T follicular helper cell (primary cell): ENCODE results near the gene UBE2V1.
A peak's percentile ranks its signal among the peaks of the same experiment; 100 is the strongest.
"Not testable (repeated sequence)": the region's sequence is repeated elsewhere in the genome, so short reads cannot be mapped to it uniquely, and the experiment has no call there.

Source experiments
- DNase-seq: peaks from one replicate; pipeline ENCODE4 v3.0.0-alpha.2; 2020; ENCODE audit warnings: low read depth
- total RNA-seq, 2 experiments: gene quantifications; one replicate each; lab custom pipeline; 2026; lab: John Stamatoyannopoulos, UW

The UBE2V1 gene
- total RNA-seq, result 5.2 to 9.0 reads per million in 2 experiments

- DNase-seq, result peak; percentile 83
Measured at GRCh38 chr20:50112512-50113419, at the start of gene UBE2V1. Gene UBE2V1 (minus strand): TSS chr20:50113150. CDS start chr20:50113128, 22 bp downstream.

GRCh38 chr20:50161494-50161893, 48.5 kb upstream of the UBE2V1 start:
- DNase-seq, result not testable (repeated sequence)

- DNase-seq, result peak; percentile 68
Measured at GRCh38 chr20:50153500-50154377, 40.8 kb upstream of the UBE2V1 start, which contains the start of gene PEDS1. Gene PEDS1 (minus strand): TSS chr20:50153723. CDS start chr20:50153637, 86 bp downstream.

- DNase-seq, result no peak
Measured at GRCh38 chr20:50153153-50153499, 40.2 kb upstream of the UBE2V1 start.

GRCh38 chr20:50152394-50153152, 39.6 kb upstream of the UBE2V1 start:
- no peak for DNase-seq

GRCh38 chr20:50151034-50151743, 38.2 kb upstream of the UBE2V1 start:
- no peak for DNase-seq

GRCh38 chr20:50149481-50150254, 36.7 kb upstream of the UBE2V1 start:
- DNase-seq, result no peak

GRCh38 chr20:50146732-50147662, 34.0 kb upstream of the UBE2V1 start:
- DNase-seq, result peak; percentile 69

GRCh38 chr20:50146214-50146613, 33.3 kb upstream of the UBE2V1 start:
- no peak for DNase-seq

GRCh38 chr20:50145566-50145965, 32.6 kb upstream of the UBE2V1 start:
- no peak for DNase-seq

- no peak for DNase-seq
Measured at GRCh38 chr20:50144362-50144761, 31.4 kb upstream of the UBE2V1 start.

- DNase-seq, result no peak
Measured at GRCh38 chr20:50142812-50143211, 29.9 kb upstream of the UBE2V1 start.

GRCh38 chr20:50141811-50142561, 29.0 kb upstream of the UBE2V1 start:
- DNase-seq, result no peak

GRCh38 chr20:50141018-50141675, 28.2 kb upstream of the UBE2V1 start:
- no peak for DNase-seq

GRCh38 chr20:50140339-50140859, 27.4 kb upstream of the UBE2V1 start:
- DNase-seq, result no peak

GRCh38 chr20:50138479-50139393, 25.8 kb upstream of the UBE2V1 start:
- DNase-seq, result no peak

GRCh38 chr20:50138120-50138478, 25.1 kb upstream of the UBE2V1 start:
- no peak for DNase-seq
